Small intestine (tissue), 7 donors: ENCODE data around the gene ODAD4. TPM values are rescaled to one million over a fixed set of nuclear protein-coding genes. Genes with fewer than 3 reads are reported as not detected.

ENCODE experiments used
- DNase-seq, 2 donors: peaks; one replicate each; pipeline versions ENCODE4 v3.0.0 to v3.0.0-alpha.2; 2013
- FAIRE-seq: peaks from 2 replicates; lab custom pipeline; 2012; peaks lifted over from hg19 to GRCh38; lab: Jason Lieb, UNC
- H3K27ac ChIP-seq, 3 donors: one replicate each; pipeline ENCODE4 v1.5.1; 2013; ENCODE audit warnings: low read length in 2 of 3, mild to moderate bottlenecking in 2 of 3, control low read depth in 1 of 3, inconsistent platforms in 1 of 3, low read depth in 1 of 3, moderate library complexity in 1 of 3
- H3K27me3 ChIP-seq, 3 donors: one replicate each; pipeline ENCODE4 v1.6.1; 2013; ENCODE audit warnings: low read length in 3 of 3, inconsistent platforms in 1 of 3; ENCODE audit not compliant: control insufficient read depth in 3 of 3, insufficient read depth in 3 of 3
- H3K36me3 ChIP-seq, 3 donors: one replicate each; pipeline ENCODE4 v1.6.1; 2013; ENCODE audit warnings: low read length in 3 of 3, inconsistent platforms in 1 of 3, low read depth in 1 of 3, mild to moderate bottlenecking in 1 of 3, moderate library complexity in 1 of 3; ENCODE audit not compliant: control insufficient read depth in 3 of 3, insufficient read depth in 2 of 3
- H3K4me1 ChIP-seq, 3 donors: one replicate each; pipeline ENCODE4 v1.6.1; 2013; ENCODE audit warnings: low read length in 2 of 3, inconsistent platforms in 1 of 3, low read depth in 1 of 3, mild to moderate bottlenecking in 1 of 3, moderate library complexity in 1 of 3; ENCODE audit not compliant: control insufficient read depth in 3 of 3, insufficient read depth in 2 of 3
- H3K4me3 ChIP-seq, 3 donors: one replicate each; pipeline ENCODE4 v1.5.1; 2013; ENCODE audit warnings: low read length in 3 of 3, control low read depth in 1 of 3, inconsistent platforms in 1 of 3, low read depth in 1 of 3, mild to moderate bottlenecking in 1 of 3, moderate library complexity in 1 of 3
- H3K9me3 ChIP-seq, 2 donors: one replicate each; pipeline ENCODE4 v1.6.1; 2013; ENCODE audit warnings: low read depth in 1 of 2, low read length in 1 of 2; ENCODE audit not compliant: control insufficient read depth in 2 of 2, insufficient read depth in 1 of 2
- WGBS, 3 donors: extraction: QIAGEN DNeasy Blood & Tissue Kit; methylation state at CpG; one replicate each; pipeline ENCODE4 v1.1.7; 2013; 5-methylcytosine and 5-hydroxymethylcytosine counted together
- polyA plus RNA-seq, 4 donors: library from polyadenylated mRNA; stranded (reverse) in 3 of 4; unstranded in 1 of 4; fragments of 200-250 nt in 3 of 4; fragments of 120-200 nt in 1 of 4; gene quantifications; one replicate each; pipeline versions ENCODE4 v1.2.1 to v1.2.3, GENCODE V29; 2013
- donor health status: healthy with polysubstance abuse.
- donor health status: control.
- donor health status: control.
- donor health status: Bipolar disorder and iron deficiency.
- donor health status: healthy.

ODAD4 gene
- polyA plus RNA-seq, 4 donors: 0.28 to 0.50 TPM; not detected in 2

DNA sequence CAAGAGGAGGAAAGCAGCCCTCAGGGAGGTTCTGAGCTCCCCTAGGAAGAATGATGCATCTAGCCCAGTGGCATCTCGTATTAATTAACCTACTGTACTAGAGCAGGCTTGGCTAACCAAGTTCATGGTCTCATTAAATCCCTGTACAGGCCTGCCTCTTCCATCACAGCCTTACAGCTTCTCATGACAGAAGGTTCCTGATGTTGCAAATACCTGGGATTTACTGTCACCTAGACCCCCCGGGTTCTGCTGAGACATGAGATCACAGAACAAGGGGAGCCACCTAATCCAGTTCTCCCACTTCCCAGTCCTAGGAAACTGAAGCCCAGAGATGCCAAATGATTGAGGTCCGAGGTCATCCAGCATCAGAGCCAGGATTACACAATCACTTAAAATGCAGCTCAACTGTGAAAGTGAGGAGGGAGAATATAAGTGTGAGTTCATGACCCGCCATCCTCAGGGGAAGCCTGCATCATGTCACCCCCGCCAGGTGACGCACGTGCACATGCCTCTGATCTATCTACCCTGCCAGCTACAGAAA is 35.6 kb upstream of the ODAD4 start:
- Histone ChIP-seq H3K27ac (peak overlapping the region in 2 of 3 donors; percentile 13 to 29), H3K27me3 (no peaks in the 10 kb centered on the region), H3K4me3 (no peak overlapping the region), H3K9me3 (no peaks in the 10 kb centered on the region), H3K4me1 (peaks cover 0 to 19% (median 0%) of the 10 kb centered on the region in 3 donors), H3K36me3 (peaks cover 26 to 92% (median 35%) of the 10 kb centered on the region in 3 donors)
- no peak for FAIRE-seq
- WGBS, 3 donors: 61 to 69% (median 68%) methylated on average over 7 of the region's 7 CpGs
- no peak for DNase-seq

DNA sequence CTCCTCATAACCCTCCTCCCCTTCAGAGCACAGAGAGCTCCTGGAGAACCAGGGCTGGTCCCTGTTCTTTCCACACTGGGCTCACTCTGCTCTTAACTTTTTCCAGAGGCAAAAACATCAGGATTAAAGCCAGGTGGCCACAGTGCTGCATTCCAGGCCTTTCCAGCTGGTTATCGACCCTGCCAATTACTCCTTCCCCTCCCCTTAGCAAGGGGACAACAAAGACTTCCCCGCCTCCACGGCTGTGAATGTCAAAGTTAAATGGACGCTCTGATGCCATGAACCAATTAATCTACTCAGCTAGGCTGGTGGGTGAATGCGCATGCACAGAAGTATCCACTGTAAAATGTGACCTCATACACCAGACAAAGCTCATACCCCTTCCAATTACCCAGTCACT is 34.8 kb upstream of the ODAD4 start:
- FAIRE-seq (no peak), DNase-seq (no peak)
- peaks cover 0 to 19% (median 0%) of the 10 kb centered on the region in 3 donors for H3K4me1 ChIP-seq
- peak overlapping the region in 2 of 3 donors; percentile 13 to 29 for H3K27ac ChIP-seq
- peaks cover 26 to 98% (median 38%) of the 10 kb centered on the region in 3 donors for H3K36me3 ChIP-seq
- H3K4me3 ChIP-seq: no peak overlapping the region
- no peaks in the 10 kb centered on the region for H3K27me3 ChIP-seq
- no peaks in the 10 kb centered on the region for H3K9me3 ChIP-seq
- 67 to 79% (median 79%) methylated on average over 5 of the region's 5 CpGs for WGBS, 3 donors

DNA sequence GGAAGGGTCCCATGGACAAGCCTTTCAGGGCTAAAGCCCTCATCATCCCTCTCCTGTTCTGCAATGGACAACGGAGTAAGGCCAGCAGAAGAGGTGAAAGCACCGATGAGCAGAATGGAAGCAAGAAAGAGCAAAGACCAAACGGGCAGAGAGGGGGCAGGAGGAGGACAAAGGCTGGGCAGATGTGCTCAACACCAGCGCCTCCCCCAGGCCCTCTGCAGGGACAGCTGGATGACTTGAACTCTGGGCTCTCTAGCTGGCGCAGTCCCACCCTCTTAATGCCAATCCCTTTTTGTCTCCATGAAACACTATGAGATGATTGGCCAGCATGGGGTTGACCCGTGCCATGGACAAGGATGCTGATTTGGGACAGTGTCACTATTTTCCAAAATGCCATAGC is 33.7 kb upstream of the ODAD4 start:
- Histone ChIP-seq H3K27ac (no peak overlapping the region), H3K4me3 (no peak overlapping the region), H3K27me3 (no peaks in the 10 kb centered on the region), H3K4me1 (peaks cover 0 to 21% (median 0%) of the 10 kb centered on the region in 3 donors), H3K9me3 (no peaks in the 10 kb centered on the region), H3K36me3 (peaks cover 29 to 98% (median 38%) of the 10 kb centered on the region in 3 donors)
- DNase-seq: no peak
- WGBS, 3 donors: 88 to 96% (median 93%) methylated on average over 6 of the region's 6 CpGs
- no peak for FAIRE-seq

DNA sequence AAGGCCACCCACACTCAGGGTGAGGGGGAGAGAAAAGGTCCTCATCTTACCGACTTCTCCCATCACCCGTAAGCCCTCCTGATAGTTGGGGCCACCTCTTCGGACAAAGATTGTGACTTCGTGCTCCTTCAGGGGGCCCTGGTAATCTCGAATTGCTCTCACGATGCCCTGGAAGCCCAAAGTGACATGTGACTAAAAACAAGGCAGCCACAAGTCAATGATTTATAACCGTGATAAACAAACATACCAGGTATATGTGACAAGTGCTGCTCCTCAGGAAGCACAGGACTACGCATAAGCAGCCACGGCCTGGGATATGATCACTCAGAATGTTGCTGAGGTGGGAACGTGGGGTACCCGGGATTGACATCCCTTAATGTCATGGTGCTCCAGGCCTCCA is 28.8 kb upstream of the ODAD4 start:
- Histone ChIP-seq H3K27me3 (no peaks in the 10 kb centered on the region), H3K36me3 (peaks cover 29 to 94% (median 36%) of the 10 kb centered on the region in 3 donors), H3K27ac (peak overlapping the region in 1 of 3 donors; percentile 65), H3K9me3 (no peaks in the 10 kb centered on the region), H3K4me3 (no peak overlapping the region), H3K4me1 (peaks cover 0 to 45% (median 6%) of the 10 kb centered on the region in 3 donors)
- 81 to 88% (median 81%) methylated on average over 10 to 11 of the region's 11 CpGs for WGBS, 3 donors
- DNase-seq (peak in 1 of 2 donors; percentile 56), FAIRE-seq (no peak)

DNA sequence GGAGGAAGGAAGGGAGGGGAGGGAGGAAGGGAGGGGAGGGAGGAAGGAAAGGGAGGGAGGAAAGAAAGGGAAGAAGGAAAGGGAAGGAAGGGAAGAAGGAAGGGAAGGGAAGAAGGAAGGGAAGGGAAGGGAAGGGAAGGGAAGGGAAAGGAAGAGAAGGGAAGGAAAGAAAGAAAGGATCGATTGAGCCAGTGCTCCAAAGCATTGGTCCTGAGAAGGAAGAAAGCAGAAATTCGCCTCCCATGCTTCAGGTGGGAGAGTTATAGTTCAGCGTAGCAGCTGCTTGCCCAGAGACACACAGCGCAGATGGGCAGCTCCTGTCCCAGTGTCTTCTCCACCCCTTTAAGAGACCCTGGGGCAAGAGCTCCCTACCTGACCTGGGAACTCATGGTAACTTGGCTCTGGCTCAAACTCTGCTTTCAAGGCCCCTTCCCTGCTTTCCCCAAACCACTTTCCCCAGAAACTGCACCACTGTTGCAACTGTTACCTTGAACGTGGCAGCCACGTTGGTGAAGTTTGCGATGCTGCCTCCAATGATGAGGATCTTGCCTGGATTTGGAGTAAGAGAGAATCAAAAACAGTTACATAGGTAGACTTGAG is 26.1 kb upstream of the ODAD4 start:
- Histone ChIP-seq H3K27ac (peak overlapping the region in 2 of 3 donors; percentile 17 to 25), H3K36me3 (peaks cover 14 to 93% (median 27%) of the 10 kb centered on the region in 3 donors), H3K27me3 (no peaks in the 10 kb centered on the region), H3K9me3 (no peaks in the 10 kb centered on the region), H3K4me1 (peaks cover 6 to 66% (median 9%) of the 10 kb centered on the region in 3 donors), H3K4me3 (no peak overlapping the region)
- DNase-seq: no peak
- no peak for FAIRE-seq
- 90 to 97% (median 94%) methylated on average over 7 of the region's 7 CpGs for WGBS, 3 donors

DNA sequence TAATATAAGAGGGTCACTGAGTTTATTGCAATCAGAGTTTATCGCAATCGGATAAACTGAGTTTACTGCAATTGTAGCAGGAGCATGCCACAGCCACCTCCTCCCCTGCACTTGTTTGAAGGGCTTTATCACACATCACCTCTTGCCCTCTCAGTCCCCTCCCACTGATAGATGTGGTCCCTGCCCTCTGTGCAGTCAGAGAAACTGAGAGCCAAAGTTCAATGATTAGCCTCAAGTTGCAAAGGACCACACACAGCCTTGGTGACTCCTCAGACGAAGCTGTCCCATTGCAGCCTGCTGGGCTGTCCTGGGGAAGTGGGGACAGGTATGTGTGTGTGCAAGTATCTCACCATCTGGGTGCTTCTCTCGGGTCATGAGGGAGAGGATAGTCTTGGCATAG is 25.2 kb upstream of the ODAD4 start:
- WGBS, 3 donors: 16 to 71% (median 46%) methylated on average over 4 of the region's 4 CpGs
- FAIRE-seq: no peak
- H3K27ac ChIP-seq: peak overlapping the region; percentile 42 to 76 (median 42)

DNA sequence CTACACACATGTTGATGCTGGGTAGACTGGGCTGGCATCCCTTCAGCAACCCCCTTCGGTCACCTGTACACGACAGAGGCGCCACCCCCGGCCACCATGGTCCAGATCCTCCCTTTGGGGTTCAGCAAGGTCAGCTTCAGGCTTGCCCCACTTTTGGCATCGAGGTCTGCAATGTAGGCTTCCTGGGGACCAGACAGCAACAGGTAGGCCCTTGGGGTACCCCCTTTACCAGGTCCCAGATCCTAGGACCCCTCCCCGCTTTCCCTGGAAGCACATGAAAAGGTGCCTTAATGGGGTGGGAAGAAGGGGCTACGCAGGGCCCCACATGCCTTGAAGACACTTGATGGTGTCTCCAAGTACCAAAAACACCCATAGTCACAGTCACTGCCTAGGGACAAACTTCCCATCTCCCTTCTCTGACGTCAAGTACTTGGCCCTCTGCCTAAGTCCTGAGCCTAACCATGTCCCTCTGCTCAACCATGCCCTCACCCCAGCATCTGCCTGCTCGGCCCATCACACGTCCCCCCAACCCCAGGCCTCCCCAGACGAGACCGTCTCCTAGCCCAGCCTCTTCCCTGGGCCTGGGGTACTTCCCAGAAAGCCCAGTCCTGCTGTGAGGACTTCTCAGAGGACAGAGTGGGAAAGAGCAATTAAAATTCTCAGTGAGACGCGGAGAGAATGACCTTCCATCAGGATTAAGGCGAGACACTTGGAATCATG is 23.8 kb upstream of the ODAD4 start:
- FAIRE-seq (no peak), DNase-seq (no peak)
- Histone ChIP-seq H3K27me3 (no peaks in the 10 kb centered on the region), H3K36me3 (peaks cover 20 to 93% (median 28%) of the 10 kb centered on the region in 3 donors), H3K9me3 (no peaks in the 10 kb centered on the region), H3K27ac (peak overlapping the region; percentile 28 to 76 (median 49)), H3K4me1 (peaks cover 6 to 61% (median 9%) of the 10 kb centered on the region in 3 donors), H3K4me3 (no peak overlapping the region)
- WGBS, 3 donors: 81 to 90% (median 88%) methylated on average over 15 of the region's 15 CpGs

More for the DNA sequence above, 25.2 kb upstream of the ODAD4 start:
- Histone ChIP-seq H3K9me3 (no peaks in the 10 kb centered on the region), H3K27me3 (no peaks in the 10 kb centered on the region), H3K36me3 (peaks cover 19 to 93% (median 32%) of the 10 kb centered on the region in 3 donors), H3K4me3 (no peak overlapping the region), H3K4me1 (peaks cover 6 to 66% (median 9%) of the 10 kb centered on the region in 3 donors)
- DNase-seq: peak; percentile 78 to 95

DNA sequence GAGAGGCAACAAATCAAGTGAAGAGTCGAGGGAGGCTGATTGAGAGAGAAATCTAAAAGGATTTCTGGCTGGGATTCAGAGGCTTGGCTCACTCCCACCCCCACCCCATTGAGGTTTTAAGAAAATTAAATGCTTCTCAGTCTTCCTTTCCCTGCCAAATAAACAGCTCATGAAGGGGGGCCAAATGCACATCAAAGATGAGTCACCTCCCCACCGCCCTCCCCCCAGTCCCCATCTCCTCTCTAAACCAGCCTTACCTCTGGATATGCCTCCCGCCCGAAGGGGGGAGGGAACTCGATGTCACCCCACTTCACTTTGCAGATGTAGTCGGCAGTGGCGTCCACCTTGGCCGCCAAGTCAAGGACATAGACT is 23.2 kb upstream of the ODAD4 start:
- no peak overlapping the region for H3K4me3 ChIP-seq
- H3K4me1 ChIP-seq: peaks cover 6 to 56% (median 9%) of the 10 kb centered on the region in 3 donors
- H3K9me3 ChIP-seq: no peaks in the 10 kb centered on the region
- H3K27ac ChIP-seq: peak overlapping the region; percentile 45 to 76 (median 49)
- no peaks in the 10 kb centered on the region for H3K27me3 ChIP-seq
- FAIRE-seq (no peak), DNase-seq (no peak)
- 78 to 90% (median 88%) methylated on average over 8 of the region's 8 CpGs for WGBS, 3 donors
- peaks cover 20 to 93% (median 24%) of the 10 kb centered on the region in 3 donors for H3K36me3 ChIP-seq
